Measurements from ENCODE around the gene CIP2A. TPM values are rescaled to one million over a fixed set of nuclear protein-coding genes. Genes with fewer than 3 reads are reported as not detected.

The CIP2A gene
- total and polyA plus RNA-seq, 2 of the 4 experiments (the other 2 are of a cell fraction), result 8.5 to 27.8 TPM

- CTCF ChIA-PET, result no interaction called here
- Histone ChIP-seq H2BK15ac (ENCODE audit: low read depth, low read length) (no peak overlapping the region), H3K4ac (ENCODE audit: low read depth, low read length) (no peak overlapping the region), H2BK20ac (ENCODE audit: low read depth, low read length) (no peak overlapping the region), H3K79me1 (ENCODE audit: low read depth in 1 of 2, low read length in 2 of 2) (no peaks in the 10 kb centered on the region), H2BK5ac (ENCODE audit: low read depth, low read length, poor library complexity, severe bottlenecking) (no peak overlapping the region), H3K9ac (ENCODE audit: low read depth, low read length) (no peak overlapping the region), H3K9me3 (ENCODE audit: control insufficient read depth, insufficient read depth, low read length) (no peaks in the 10 kb centered on the region), H3K56ac (ENCODE audit: extremely low read depth, insufficient read depth, low read length) (no peak overlapping the region), H3K27me3 (ENCODE audit: control insufficient read depth, insufficient read depth, low read length) (no peaks in the 10 kb centered on the region; the same call in 1 of the 2 replicates), H3K18ac (ENCODE audit: low read depth, low read length) (no peak overlapping the region), H3K14ac (replicated peaks; ENCODE audit: low read depth, low read length) (no peak overlapping the region), H4K20me1 (ENCODE audit: insufficient read depth, low read length) (no peaks in the 10 kb centered on the region), H2AK5ac (ENCODE audit: low read depth, low read length) (no peak overlapping the region), H3K4me2 (ENCODE audit: low read depth, low read length) (no peak overlapping the region), H2AFZ (replicated peaks; ENCODE audit: low read length, poor library complexity) (no peak overlapping the region), H3K27ac (ENCODE audit: insufficient read depth, low read length) (no peak overlapping the region), H3K4me3 (ENCODE audit: insufficient read depth, low read depth, low read length) (no peak overlapping the region), H4K8ac (ENCODE audit: low read depth in 2 of 2, low read length in 2 of 2) (no peak overlapping the region), H4K5ac (ENCODE audit: low read depth, low read length) (no peak overlapping the region), H3K36me3 (ENCODE audit: control insufficient read depth, insufficient read depth, low read length) (no peaks in the 10 kb centered on the region), H2AK9ac (replicated peaks; ENCODE audit: low read depth, low read length, poor library complexity) (no peak overlapping the region), H2BK120ac (ENCODE audit: low read depth, low read length) (no peak overlapping the region), H3K23ac (ENCODE audit: low read depth, low read length) (no peak overlapping the region), H3K4me1 (ENCODE audit: control insufficient read depth, insufficient read depth, low read length) (no peaks in the 10 kb centered on the region), H3K9me1 (ENCODE audit: insufficient read depth, low read length) (no peaks in the 10 kb centered on the region), H4K91ac (ENCODE audit: insufficient read depth, low read depth, low read length) (no peak overlapping the region)
- no TSS peak for BruUV-seq (replicated peaks)
- intact Hi-C loops (cut with micrococcal nuclease) (no loop called here), dilution Hi-C loops (cut with HindIII; ENCODE audit: low sequenced_read_pairs, unreplicated experiment) (no loop called here), in situ Hi-C loops (cut with MboI; ENCODE audit: low sequenced_read_pairs) (no loop called here)
- ATAC-seq (ENCODE audit: low read depth) (no peak), DNase-seq (no peak)
- TF ChIP-seq BHLHE40 (IDR thresholded peaks at IDR 0.05; ENCODE audit: low read depth, low read length) (no peak), NFE2L2 (IDR thresholded peaks at IDR 0.05; ENCODE audit: low read depth, low read length) (no peak), RFX5 (IDR thresholded peaks at IDR 0.05; ENCODE audit: low read depth, low read length) (no peak), CTCF (conservative IDR thresholded peaks at IDR 0.05; ENCODE audit: low read depth, low read length) (no peak)
- POLR2A ChIA-PET (ENCODE audit: unreplicated experiment), result no interaction called here
- WGBS, 2 experiments (ENCODE audit: extremely low coverage in 2 of 2, insufficient read length in 1 of 2), result no CpG with 5 or more reads among the region's 3 CpGs
These were observed 60.6 kb downstream of the CIP2A start for GRCh38 chr3:108528459-108529252.
